NB4 (cell line): Measurements from ENCODE around the gene DOCK2.

Source experiments
- DNase-seq: peaks from one replicate; pipeline ENCODE4 v3.0.0; 2010; ENCODE audit warnings: low read depth
- H3K4me3 ChIP-seq: one replicate; pipeline ENCODE4 v1.5.1; 2011; ENCODE audit warnings: mild to moderate bottlenecking, low read depth, low read length, moderate library complexity
- CTCF ChIP-seq: IDR thresholded peaks from one replicate; pipeline ENCODE4 v1.5.1; 2012; ENCODE audit warnings: low read depth, low read length
- MAX ChIP-seq: IDR thresholded peaks from 2 replicates; pipeline ENCODE4 v1.6.1; 2011; ENCODE audit warnings: low read depth, low read length
- MYC ChIP-seq: IDR thresholded peaks from 2 replicates; pipeline ENCODE4 v1.6.1; 2011; ENCODE audit warnings: low read depth, low read length
- POLR2A ChIP-seq: IDR thresholded peaks from 2 replicates; pipeline ENCODE4 v1.6.1; 2011; ENCODE audit warnings: mild to moderate bottlenecking; ENCODE audit not compliant: insufficient read length; ENCODE audit errors: extremely low read depth

Gene DOCK2

GRCh38 chr5:170077526-170077925 is 440.5 kb downstream of the DOCK2 start:
- H3K4me3 ChIP-seq = no peak overlapping the region
- TF ChIP-seq MYC = no peak
- TF ChIP-seq CTCF = no peak
- no peak for TF ChIP-seq MAX
- TF ChIP-seq POLR2A = no peak
- DNase-seq = no peak

- no peak for DNase-seq
- TF ChIP-seq CTCF (no peak), MYC (no peak), POLR2A (no peak), MAX (no peak)
- H3K4me3 ChIP-seq = no peak overlapping the region
Measured at GRCh38 chr5:170078458-170078857, 441.4 kb downstream of the DOCK2 start.

- no peak for DNase-seq
- H3K4me3 ChIP-seq = no peak overlapping the region
- TF ChIP-seq MYC = no peak
Measured at GRCh38 chr5:170078931-170079330, 441.9 kb downstream of the DOCK2 start.

- DNase-seq = no peak
- H3K4me3 ChIP-seq = no peak overlapping the region
- TF ChIP-seq CTCF (no peak), MYC (no peak), MAX (no peak), POLR2A (no peak)
Measured at GRCh38 chr5:170080217-170080616, 443.1 kb downstream of the DOCK2 start.

- H3K4me3 ChIP-seq = no peak overlapping the region
- no peak for DNase-seq
- TF ChIP-seq POLR2A (no peak), MAX (no peak), CTCF (no peak), MYC (no peak)
Measured at GRCh38 chr5:170080786-170081445, 443.8 kb downstream of the DOCK2 start.

- H3K4me3 ChIP-seq = no peak overlapping the region
- TF ChIP-seq CTCF (no peak), POLR2A (no peak), MYC (no peak), MAX (no peak)
- no peak for DNase-seq
Measured at GRCh38 chr5:170081616-170082015, 444.5 kb downstream of the DOCK2 start.
